B cell (primary cell): ENCODE results near the gene DIS3L2.

Experiments
- CTCF ChIP-seq: fragments of 200-600 bp; IDR thresholded peaks from one replicate; pipeline ENCODE4 v1.8.0; 2022; ENCODE audit warnings: antibody characterized with exemption, mild to moderate bottlenecking
- EZH2 ChIP-seq: IDR thresholded peaks from 2 replicates; pipeline ENCODE4 v1.6.1; 2012; ENCODE audit warnings: borderline replicate concordance, low read depth, mild to moderate bottlenecking, moderate library complexity, low read length; ENCODE audit not compliant: insufficient read depth, poor library complexity, severe bottlenecking

- TF ChIP-seq CTCF: no peak
- TF ChIP-seq EZH2: no peak
These were observed 380.2 kb downstream of the DIS3L2 start for GRCh38 chr2:232341739-232342126.
